Activated CD8-positive, alpha-beta memory T cell treated with anti-CD3 and anti-CD28 coated beads, Interleukin-2, amount 50 U/mL, for 1 hour (primary cell): Measurements from ENCODE around the gene NUDCD3.

Experiments
- DNase-seq: peaks from one replicate; pipeline ENCODE4 v3.0.0-alpha.2; 2020; ENCODE audit errors: extremely low read depth

Gene NUDCD3

GRCh38 chr7:44400033-44400511 is 90.4 kb downstream of the NUDCD3 start:
- DNase-seq: no peak

- DNase-seq: no peak
Observed at GRCh38 chr7:44398953-44399574, 91.4 kb downstream of the NUDCD3 start.

- no peak for DNase-seq
Observed at GRCh38 chr7:44398511-44398911, 91.9 kb downstream of the NUDCD3 start.

GRCh38 chr7:44396931-44397545 is 93.4 kb downstream of the NUDCD3 start:
- no peak for DNase-seq

- DNase-seq: no peak
Observed at GRCh38 chr7:44396496-44396895, 94.0 kb downstream of the NUDCD3 start.

- DNase-seq: no peak
Observed at GRCh38 chr7:44395067-44395466, 95.4 kb downstream of the NUDCD3 start.

- no peak for DNase-seq
Observed at GRCh38 chr7:44394636-44395035, 95.8 kb downstream of the NUDCD3 start.

GRCh38 chr7:44394112-44394447 is 96.4 kb downstream of the NUDCD3 start:
- DNase-seq: no peak

- no peak for DNase-seq
Observed at GRCh38 chr7:44393238-44394111, 97.0 kb downstream of the NUDCD3 start.

- no peak for DNase-seq
Observed at GRCh38 chr7:44392618-44393010, 97.8 kb downstream of the NUDCD3 start.

GRCh38 chr7:44391746-44392617 is 98.5 kb downstream of the NUDCD3 start:
- no peak for DNase-seq

- no peak for DNase-seq
Observed at GRCh38 chr7:44391171-44391570, 99.3 kb downstream of the NUDCD3 start.

GRCh38 chr7:44390701-44391100 is 99.8 kb downstream of the NUDCD3 start:
- no peak for DNase-seq

- no peak for DNase-seq
Observed at GRCh38 chr7:44388089-44388970, 102.1 kb downstream of the NUDCD3 start.

GRCh38 chr7:44387389-44387788 is 103.1 kb downstream of the NUDCD3 start:
- DNase-seq: no peak

GRCh38 chr7:44386139-44386913 is 104.1 kb downstream of the NUDCD3 start:
- no peak for DNase-seq

- DNase-seq: no peak
Observed at GRCh38 chr7:44385434-44386138, 104.9 kb downstream of the NUDCD3 start.

- no peak for DNase-seq
Observed at GRCh38 chr7:44384586-44385433, 105.6 kb downstream of the NUDCD3 start.
